HCT116 (cell line): ENCODE measurements around the gene ZNRF4. TPM values are rescaled to one million over a fixed set of nuclear protein-coding genes. Genes with fewer than 3 reads are reported as not detected.

Source experiments
- ATAC-seq: fragments of 200-7000 bp; cut with Tn5 transposase; 2 replicates; pipeline ENCODE4 v1.9.1; 2020; ENCODE audit warnings: mild to moderate bottlenecking, moderate library complexity
- BruUV-seq: library from RNA; stranded (reverse); fragments of 400-500 nt; replicated peaks from 2 replicates; lab custom pipeline; 2021; lab: Mats Ljungman, UMichigan
- CTCF ChIA-PET: fragments of 300-600 bp; sonication (Branson Sonifier 250); formaldehyde crosslinking; loops from one replicate; lab custom pipeline; 2021; ENCODE audit warnings: antibody characterized with exemption; lab: Charles Lee
- POLR2A ChIA-PET: fragments of 300-600, 350-600 bp; sonication (Branson Sonifier 250); formaldehyde crosslinking; loops from one replicate; lab custom pipeline; 2021; ENCODE audit warnings: antibody characterized with exemption; lab: Charles Lee
- RAD21 ChIA-PET, 2 experiments: fragments of 300-600 bp; sonication (Branson Sonifier 250); formaldehyde crosslinking; loops; one replicate each; lab custom pipeline; 2023; ENCODE audit warnings: low total read pairs in 2 of 2; ENCODE audit not compliant: uncharacterized antibody in 2 of 2, unreplicated experiment in 2 of 2, low non-redundant PET in 1 of 2; lab: Charles Lee
- DNase-seq: peaks from one replicate; pipeline ENCODE4 v3.0.0-alpha.2; 2010; ENCODE audit warnings: low read depth, low spot score
- H2AFZ ChIP-seq: fragments of 200-600 bp; shearing (Covaris generic), sonication (generic); 2 replicates; pipeline ENCODE4 v1.6.1; 2017; ENCODE audit warnings: low read depth, mixed run types, mixed read lengths, antibody characterized with exemption, low read length; ENCODE audit not compliant: poor library complexity, severe bottlenecking
- H3K27ac ChIP-seq: 2 replicates; pipeline ENCODE4 v1.5.1; 2012; ENCODE audit warnings: low read depth, low read length
- H3K27me3 ChIP-seq: fragments of 200-600 bp; sonication (generic); 2 replicates; pipeline ENCODE4 v1.6.1; 2016; ENCODE audit warnings: mixed run types, low read length, mixed read lengths; ENCODE audit not compliant: insufficient read depth
- H3K36me3 ChIP-seq, 2 experiments: fragments of 200-500 bp in 1 of 2; fragments of 200-600 bp in 1 of 2; sonication (Bioruptor generic) in 1 of 2; sonication (generic) in 1 of 2; 2 replicates each; pipeline versions ENCODE4 v1.5.1 to v1.6.1; 2014 to 2016; ENCODE audit warnings: low read length in 2 of 2, inconsistent platforms in 1 of 2, mixed read lengths in 1 of 2, mixed run types in 1 of 2; ENCODE audit not compliant: insufficient read depth in 2 of 2, control insufficient read depth in 1 of 2
- H3K4me1 ChIP-seq, 2 experiments: fragments of 200-600 bp in 1 of 2; sonication (generic) in 1 of 2; 2 replicates each; pipeline versions ENCODE4 v1.5.1 to v1.6.1; 2012 to 2017; ENCODE audit warnings: low read length in 2 of 2, inconsistent platforms in 1 of 2, mild to moderate bottlenecking in 1 of 2, mixed read lengths in 1 of 2, mixed run types in 1 of 2, moderate library complexity in 1 of 2; ENCODE audit not compliant: insufficient read depth in 2 of 2, control insufficient read depth in 1 of 2
- H3K4me2 ChIP-seq: fragments of 200-600 bp; sonication (generic); 2 replicates; pipeline ENCODE4 v1.6.1; 2017; ENCODE audit warnings: mixed run types, low read length, mixed read lengths
- H3K4me3 ChIP-seq, 2 experiments: fragments of 200-600 bp in 1 of 2; sonication (generic) in 1 of 2; replicated peaks in 1 of 2; 2 replicates each; pipeline ENCODE4 v1.5.1; 2011 to 2016; ENCODE audit warnings: low read length in 2 of 2, control low read depth in 1 of 2, low read depth in 1 of 2, mild to moderate bottlenecking in 1 of 2, mixed read lengths in 1 of 2, mixed run types in 1 of 2
- H3K79me2 ChIP-seq: fragments of 200-600 bp; sonication (generic); 2 replicates; pipeline ENCODE4 v1.6.1; 2017; ENCODE audit warnings: mild to moderate bottlenecking, mixed run types, low read length, moderate library complexity, mixed read lengths; ENCODE audit not compliant: insufficient read depth
- H3K9ac ChIP-seq: fragments of 200-600 bp; sonication (generic); 2 replicates; pipeline ENCODE4 v1.6.1; 2016; ENCODE audit warnings: low read length, mixed read lengths
- H3K9me2 ChIP-seq: fragments of 200-600 bp; sonication (generic), shearing (Covaris generic); 2 replicates; pipeline ENCODE4 v1.6.1; 2017; ENCODE audit warnings: mixed run types, mild to moderate bottlenecking, moderate library complexity; ENCODE audit not compliant: insufficient read depth
- H3K9me3 ChIP-seq, 2 experiments: fragments of 200-500 bp in 1 of 2; fragments of 200-600 bp in 1 of 2; sonication (Bioruptor generic) in 1 of 2; sonication (generic) in 1 of 2; 2 replicates each; pipeline ENCODE4 v1.6.1; 2014 to 2017; ENCODE audit warnings: low read length in 2 of 2, mixed read lengths in 2 of 2, inconsistent platforms in 1 of 2, low read depth in 1 of 2, mild to moderate bottlenecking in 1 of 2, mixed run types in 1 of 2, moderate library complexity in 1 of 2; ENCODE audit not compliant: control insufficient read depth in 1 of 2, insufficient read depth in 1 of 2
- H4K20me1 ChIP-seq: fragments of 200-600 bp; sonication (generic), shearing (Covaris generic); 2 replicates; pipeline ENCODE4 v1.6.1; 2017; ENCODE audit warnings: mixed run types, mild to moderate bottlenecking, moderate library complexity; ENCODE audit not compliant: insufficient read depth
- CBX3 ChIP-seq: IDR thresholded peaks from 2 replicates; pipeline ENCODE4 v1.6.1; 2012; ENCODE audit warnings: low read depth
- CEBPB ChIP-seq: IDR thresholded peaks from 2 replicates; pipeline ENCODE4 v1.6.1; 2012; ENCODE audit warnings: low read depth
- EGR1 ChIP-seq: IDR thresholded peaks from 2 replicates; pipeline ENCODE4 v1.6.1; 2012; ENCODE audit warnings: low read depth
- EZH2phosphoT487 ChIP-seq: fragments of 200-600 bp; IDR thresholded peaks from 2 replicates; pipeline ENCODE4 v1.6.1; 2018; ENCODE audit warnings: antibody characterized with exemption, borderline replicate concordance
- JUND ChIP-seq: IDR thresholded peaks from 2 replicates; pipeline ENCODE4 v1.6.1; 2012
- POLR2AphosphoS5 ChIP-seq: IDR thresholded peaks from 2 replicates; pipeline ENCODE4 v1.6.1; 2011; ENCODE audit warnings: mild to moderate bottlenecking, low read depth, low read length, moderate library complexity
- RAD21 ChIP-seq: IDR thresholded peaks from 2 replicates; pipeline ENCODE4 v1.6.1; 2012; ENCODE audit warnings: low read depth, mild to moderate bottlenecking
- SIN3A ChIP-seq: IDR thresholded peaks from 2 replicates; pipeline ENCODE4 v1.6.1; 2012; ENCODE audit warnings: low read depth
- SP1 ChIP-seq: IDR thresholded peaks from 2 replicates; pipeline ENCODE4 v1.6.1; 2012; ENCODE audit warnings: low read depth
- SRF ChIP-seq: IDR thresholded peaks from 2 replicates; pipeline ENCODE4 v1.6.1; 2012; ENCODE audit warnings: low read depth
- ZFX ChIP-seq: fragments of 450-650 bp; IDR thresholded peaks from 2 replicates; pipeline ENCODE4 v1.6.1; 2017
- ZNF274 ChIP-seq: fragments of 200-500 bp; sonication (Bioruptor generic); IDR thresholded peaks from 2 replicates; pipeline ENCODE4 v1.6.1; 2014; ENCODE audit warnings: mild to moderate bottlenecking, low read depth, low read length, inconsistent platforms
- intact Hi-C: fragments of 100-400 bp; cut with micrococcal nuclease; formaldehyde crosslinking; loops from 2 replicates; pipeline ENCODE4 v1.10.0; 2022
- total RNA-seq: library from RNA; stranded (reverse); gene quantifications from one replicate; pipeline ENCODE4 v1.2.1, GENCODE V29; 2021; ENCODE audit not compliant: unreplicated experiment
- TF ChIP-seq, protein P1 (sequence below), 3 experiments: fragments of 200-600 bp in 1 of 3; sonication (generic) in 1 of 3; IDR thresholded peaks in 2 of 3; conservative IDR thresholded peaks in 1 of 3; 2 replicates each; pipeline ENCODE4 v1.5.1; 2012 to 2017; ENCODE audit warnings: low read depth in 2 of 3, low read length in 2 of 3, antibody characterized with exemption in 1 of 3, borderline replicate concordance in 1 of 3, control low read depth in 1 of 3, mild to moderate bottlenecking in 1 of 3, mixed read lengths in 1 of 3, mixed run types in 1 of 3, moderate library complexity in 1 of 3; ENCODE audit not compliant: insufficient read depth in 1 of 3
- TF ChIP-seq, protein P2 (sequence below): IDR thresholded peaks from 2 replicates; pipeline ENCODE4 v1.6.1; 2012
- TF ChIP-seq, protein P3 (sequence below): IDR thresholded peaks from 2 replicates; pipeline ENCODE4 v1.6.1; 2012
- TF ChIP-seq, protein P4 (sequence below): IDR thresholded peaks from 2 replicates; pipeline ENCODE4 v1.6.1; 2011; ENCODE audit warnings: mild to moderate bottlenecking, low read length, moderate library complexity; ENCODE audit not compliant: insufficient replicate concordance; ENCODE audit errors: extremely low read depth

Gene ZNRF4
- total RNA-seq, 1 experiment from 2014 or later: not detected

DNA sequence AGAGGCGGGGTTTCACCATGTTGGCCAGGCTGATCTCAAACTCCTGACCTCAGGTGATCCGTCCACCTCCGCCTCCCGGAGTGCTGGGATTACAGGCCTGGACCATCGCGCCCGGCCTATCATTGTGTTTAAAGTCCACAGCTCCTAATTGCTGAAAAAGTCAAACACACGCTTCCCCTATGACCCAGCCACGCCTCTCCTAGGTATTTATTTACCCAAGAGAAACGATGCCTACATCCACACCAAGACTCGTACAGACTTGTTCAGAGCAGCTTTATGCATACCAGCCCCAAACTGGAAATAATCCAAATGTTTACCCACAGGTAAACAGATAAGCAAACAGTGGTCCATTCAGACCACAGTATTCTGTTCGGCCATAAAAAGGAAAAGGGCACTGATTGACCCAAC is 15.1 kb downstream of the ZNRF4 start:
- Histone ChIP-seq H3K9me3 (no peaks in the 10 kb centered on the region), H3K4me3 (no peak overlapping the region), H3K4me2 (peak overlapping the region; percentile 49), H2AFZ (peak overlapping the region; percentile 62), H3K27me3 (no peaks in the 10 kb centered on the region), H3K79me2 (no peaks in the 10 kb centered on the region), H3K27ac (no peak overlapping the region), H4K20me1 (no peaks in the 10 kb centered on the region), H3K36me3 (no peaks in the 10 kb centered on the region), H3K9me2 (no peaks in the 10 kb centered on the region), H3K9ac (no peak overlapping the region), H3K4me1 (peaks cover 5 to 7% of the 10 kb centered on the region in 2 experiments; a peak in 3 of 4 replicates)
- RAD21 ChIA-PET: no interaction called here
- ATAC-seq (no peak; the same call in 1 of the 2 replicates), DNase-seq (no peak)
- intact Hi-C loops: no loop called here
- CTCF ChIA-PET: no interaction called here
- POLR2A ChIA-PET: no interaction called here
- BruUV-seq: no TSS peak
- TF ChIP-seq, protein P1, sequence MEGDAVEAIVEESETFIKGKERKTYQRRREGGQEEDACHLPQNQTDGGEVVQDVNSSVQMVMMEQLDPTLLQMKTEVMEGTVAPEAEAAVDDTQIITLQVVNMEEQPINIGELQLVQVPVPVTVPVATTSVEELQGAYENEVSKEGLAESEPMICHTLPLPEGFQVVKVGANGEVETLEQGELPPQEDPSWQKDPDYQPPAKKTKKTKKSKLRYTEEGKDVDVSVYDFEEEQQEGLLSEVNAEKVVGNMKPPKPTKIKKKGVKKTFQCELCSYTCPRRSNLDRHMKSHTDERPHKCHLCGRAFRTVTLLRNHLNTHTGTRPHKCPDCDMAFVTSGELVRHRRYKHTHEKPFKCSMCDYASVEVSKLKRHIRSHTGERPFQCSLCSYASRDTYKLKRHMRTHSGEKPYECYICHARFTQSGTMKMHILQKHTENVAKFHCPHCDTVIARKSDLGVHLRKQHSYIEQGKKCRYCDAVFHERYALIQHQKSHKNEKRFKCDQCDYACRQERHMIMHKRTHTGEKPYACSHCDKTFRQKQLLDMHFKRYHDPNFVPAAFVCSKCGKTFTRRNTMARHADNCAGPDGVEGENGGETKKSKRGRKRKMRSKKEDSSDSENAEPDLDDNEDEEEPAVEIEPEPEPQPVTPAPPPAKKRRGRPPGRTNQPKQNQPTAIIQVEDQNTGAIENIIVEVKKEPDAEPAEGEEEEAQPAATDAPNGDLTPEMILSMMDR (IDR thresholded peaks at IDR 0.05 in 2 of 3, conservative IDR thresholded peaks at IDR 0.05 in 1 of 3; ENCODE audit: borderline replicate concordance in 1 of 3, insufficient read depth in 1 of 3, low read depth in 2 of 3, low read length in 2 of 3): no peak
- TF ChIP-seq CBX3 (no peak), ZNF274 (no peak), EZH2phosphoT487 (no peak), SRF (no peak), SP1 (no peak), JUND (no peak), ZFX (no peak), SIN3A (no peak), RAD21 (no peak), CEBPB (no peak), EGR1 (no peak), POLR2AphosphoS5 (no peak)
- TF ChIP-seq, protein P2, sequence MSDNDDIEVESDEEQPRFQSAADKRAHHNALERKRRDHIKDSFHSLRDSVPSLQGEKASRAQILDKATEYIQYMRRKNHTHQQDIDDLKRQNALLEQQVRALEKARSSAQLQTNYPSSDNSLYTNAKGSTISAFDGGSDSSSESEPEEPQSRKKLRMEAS: no peak
- TF ChIP-seq, protein P3, sequence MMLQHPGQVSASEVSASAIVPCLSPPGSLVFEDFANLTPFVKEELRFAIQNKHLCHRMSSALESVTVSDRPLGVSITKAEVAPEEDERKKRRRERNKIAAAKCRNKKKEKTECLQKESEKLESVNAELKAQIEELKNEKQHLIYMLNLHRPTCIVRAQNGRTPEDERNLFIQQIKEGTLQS: no peak
- TF ChIP-seq, protein P4, sequence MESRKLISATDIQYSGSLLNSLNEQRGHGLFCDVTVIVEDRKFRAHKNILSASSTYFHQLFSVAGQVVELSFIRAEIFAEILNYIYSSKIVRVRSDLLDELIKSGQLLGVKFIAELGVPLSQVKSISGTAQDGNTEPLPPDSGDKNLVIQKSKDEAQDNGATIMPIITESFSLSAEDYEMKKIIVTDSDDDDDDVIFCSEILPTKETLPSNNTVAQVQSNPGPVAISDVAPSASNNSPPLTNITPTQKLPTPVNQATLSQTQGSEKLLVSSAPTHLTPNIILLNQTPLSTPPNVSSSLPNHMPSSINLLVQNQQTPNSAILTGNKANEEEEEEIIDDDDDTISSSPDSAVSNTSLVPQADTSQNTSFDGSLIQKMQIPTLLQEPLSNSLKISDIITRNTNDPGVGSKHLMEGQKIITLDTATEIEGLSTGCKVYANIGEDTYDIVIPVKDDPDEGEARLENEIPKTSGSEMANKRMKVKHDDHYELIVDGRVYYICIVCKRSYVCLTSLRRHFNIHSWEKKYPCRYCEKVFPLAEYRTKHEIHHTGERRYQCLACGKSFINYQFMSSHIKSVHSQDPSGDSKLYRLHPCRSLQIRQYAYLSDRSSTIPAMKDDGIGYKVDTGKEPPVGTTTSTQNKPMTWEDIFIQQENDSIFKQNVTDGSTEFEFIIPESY: no peak
